ENCODE data around the gene CAMK1D.
A peak's percentile ranks its signal among the peaks of the same experiment; 100 is the strongest.

The CAMK1D gene

GRCh38 chr10:12729885-12730284, 380.5 kb downstream of the CAMK1D start:
- Histone ChIP-seq H4K20me1 (ENCODE audit: insufficient read depth, low read length) (no peaks in the 10 kb centered on the region), H3K9me3 (ENCODE audit: low read length) (no peaks in the 10 kb centered on the region), H3K27ac (ENCODE audit: low read depth, low read length, poor library complexity, severe bottlenecking) (no peak overlapping the region), H2AFZ (ENCODE audit: low read length) (no peak overlapping the region), H3K4me3 (ENCODE audit: low read depth, low read length, poor library complexity, severe bottlenecking) (no peak overlapping the region), H3K4me1 (ENCODE audit: insufficient read depth, low read length, severe bottlenecking) (no peaks in the 10 kb centered on the region), H3K79me2 (ENCODE audit: insufficient read depth, low read length) (no peaks in the 10 kb centered on the region), H3K36me3 (ENCODE audit: insufficient read depth, low read length) (no peaks in the 10 kb centered on the region), H3K4me2 (ENCODE audit: low read length) (no peak overlapping the region), H3K9me2 (ENCODE audit: low read depth, low read length) (no peaks in the 10 kb centered on the region), H3K9ac (ENCODE audit: low read length) (no peak overlapping the region), H3F3A (ENCODE audit: insufficient read depth, low read length) (no peaks in the 10 kb centered on the region), H3K27me3 (ENCODE audit: insufficient read depth, low read length) (no peaks in the 10 kb centered on the region)
- no peak for TF ChIP-seq EZH2 (IDR thresholded peaks at IDR 0.05; ENCODE audit: borderline replicate concordance, low read length)
- TF ChIP-seq, protein P1, sequence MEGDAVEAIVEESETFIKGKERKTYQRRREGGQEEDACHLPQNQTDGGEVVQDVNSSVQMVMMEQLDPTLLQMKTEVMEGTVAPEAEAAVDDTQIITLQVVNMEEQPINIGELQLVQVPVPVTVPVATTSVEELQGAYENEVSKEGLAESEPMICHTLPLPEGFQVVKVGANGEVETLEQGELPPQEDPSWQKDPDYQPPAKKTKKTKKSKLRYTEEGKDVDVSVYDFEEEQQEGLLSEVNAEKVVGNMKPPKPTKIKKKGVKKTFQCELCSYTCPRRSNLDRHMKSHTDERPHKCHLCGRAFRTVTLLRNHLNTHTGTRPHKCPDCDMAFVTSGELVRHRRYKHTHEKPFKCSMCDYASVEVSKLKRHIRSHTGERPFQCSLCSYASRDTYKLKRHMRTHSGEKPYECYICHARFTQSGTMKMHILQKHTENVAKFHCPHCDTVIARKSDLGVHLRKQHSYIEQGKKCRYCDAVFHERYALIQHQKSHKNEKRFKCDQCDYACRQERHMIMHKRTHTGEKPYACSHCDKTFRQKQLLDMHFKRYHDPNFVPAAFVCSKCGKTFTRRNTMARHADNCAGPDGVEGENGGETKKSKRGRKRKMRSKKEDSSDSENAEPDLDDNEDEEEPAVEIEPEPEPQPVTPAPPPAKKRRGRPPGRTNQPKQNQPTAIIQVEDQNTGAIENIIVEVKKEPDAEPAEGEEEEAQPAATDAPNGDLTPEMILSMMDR (IDR thresholded peaks at IDR 0.05; ENCODE audit: low read length) = peak; percentile 59

- no peaks in the 10 kb centered on the region for H3K4me1 ChIP-seq (ENCODE audit: insufficient read depth, low read length, severe bottlenecking)
- no peak overlapping the region for H2AFZ ChIP-seq (ENCODE audit: low read length)
- H3K9me2 ChIP-seq (ENCODE audit: low read depth, low read length) = no peaks in the 10 kb centered on the region
- H3F3A ChIP-seq (ENCODE audit: insufficient read depth, low read length) = no peaks in the 10 kb centered on the region
- H4K20me1 ChIP-seq (ENCODE audit: insufficient read depth, low read length) = no peaks in the 10 kb centered on the region
- H3K9ac ChIP-seq (ENCODE audit: low read length) = no peak overlapping the region
- no peaks in the 10 kb centered on the region for H3K9me3 ChIP-seq (ENCODE audit: low read length)
- H3K4me3 ChIP-seq (ENCODE audit: low read depth, low read length, poor library complexity, severe bottlenecking) = no peak overlapping the region
- H3K36me3 ChIP-seq (ENCODE audit: insufficient read depth, low read length) = no peaks in the 10 kb centered on the region
- TF ChIP-seq, protein P1 (IDR thresholded peaks at IDR 0.05; ENCODE audit: low read length) = no peak
- H3K79me2 ChIP-seq (ENCODE audit: insufficient read depth, low read length) = no peaks in the 10 kb centered on the region
- H3K4me2 ChIP-seq (ENCODE audit: low read length) = no peak overlapping the region
- no peak overlapping the region for H3K27ac ChIP-seq (ENCODE audit: low read depth, low read length, poor library complexity, severe bottlenecking)
- H3K27me3 ChIP-seq (ENCODE audit: insufficient read depth, low read length) = no peaks in the 10 kb centered on the region
These were observed 381.6 kb downstream of the CAMK1D start for GRCh38 chr10:12730809-12731519.

DNA sequence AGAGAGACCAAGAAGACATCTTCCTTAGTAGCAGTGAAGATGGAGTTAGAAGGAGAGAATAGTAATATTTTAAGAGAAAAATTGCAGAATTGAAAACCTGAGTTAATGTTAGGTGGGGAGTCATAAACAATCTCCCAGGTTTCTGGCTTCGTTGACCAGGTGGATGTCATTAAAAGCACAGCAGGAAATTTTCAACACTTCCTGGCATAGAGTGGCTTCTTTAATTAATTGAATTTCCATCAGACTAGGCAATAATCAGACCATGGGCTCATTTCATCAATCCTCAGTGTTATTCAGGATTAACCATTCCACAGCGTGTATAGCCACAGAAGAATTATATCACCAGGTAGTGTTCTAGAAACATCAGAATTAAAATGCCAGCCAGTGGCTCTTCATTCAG, 383.9 kb downstream of the CAMK1D start:
- Histone ChIP-seq H3K9ac (ENCODE audit: low read length) (no peak overlapping the region), H3K4me1 (ENCODE audit: insufficient read depth, low read length, severe bottlenecking) (no peaks in the 10 kb centered on the region), H4K20me1 (ENCODE audit: insufficient read depth, low read length) (no peaks in the 10 kb centered on the region), H3K4me2 (ENCODE audit: low read length) (no peak overlapping the region), H3K4me3 (ENCODE audit: low read depth, low read length, poor library complexity, severe bottlenecking) (no peak overlapping the region), H3K9me2 (ENCODE audit: low read depth, low read length) (no peaks in the 10 kb centered on the region), H3K9me3 (ENCODE audit: low read length) (no peaks in the 10 kb centered on the region), H3K79me2 (ENCODE audit: insufficient read depth, low read length) (no peaks in the 10 kb centered on the region), H3K27ac (ENCODE audit: low read depth, low read length, poor library complexity, severe bottlenecking) (no peak overlapping the region), H3K36me3 (ENCODE audit: insufficient read depth, low read length) (no peaks in the 10 kb centered on the region), H2AFZ (ENCODE audit: low read length) (no peak overlapping the region), H3K27me3 (ENCODE audit: insufficient read depth, low read length) (no peaks in the 10 kb centered on the region), H3F3A (ENCODE audit: insufficient read depth, low read length) (no peaks in the 10 kb centered on the region)
- no peak for TF ChIP-seq EZH2 (IDR thresholded peaks at IDR 0.05; ENCODE audit: borderline replicate concordance, low read length)
- TF ChIP-seq, protein P1 (IDR thresholded peaks at IDR 0.05; ENCODE audit: low read length) = no peak
